Measurements from ENCODE around the gene GPR143. TPM values are rescaled to one million over a fixed set of nuclear protein-coding genes. Genes with fewer than 3 reads are reported as not detected.

GPR143 gene
- total and polyA plus RNA-seq, 12 donors: 0.27 to 2.2 (median 1.3) TPM

GRCh38 chrX:9790866-9791265 is 25.2 kb upstream of the GPR143 start:
- intact Hi-C loops (cut with DNase I): no loop called here
- Histone ChIP-seq H3K4me1 (replicated peaks in 1 of 2) (no peaks in the 10 kb centered on the region), H3K27me3 (peaks cover 22% of the 10 kb centered on the region), H3K4me3 (no peak overlapping the region), H3K36me3 (replicated peaks in 1 of 2) (no peaks in the 10 kb centered on the region), H3K27ac (no peak overlapping the region), H3K9me3 (replicated peaks in 1 of 3) (no peaks in the 10 kb centered on the region)
- 82 to 90% (median 85%) methylated on average over 6 of the region's 6 CpGs for WGBS, 4 donors
- DNase-seq: no peak
- TF ChIP-seq POLR2A (IDR thresholded peaks at IDR 0.05) (no peak), CTCF (IDR thresholded peaks at IDR 0.05) (no peak)

GRCh38 chrX:9789555-9789954 is 23.9 kb upstream of the GPR143 start:
- WGBS, 4 donors: 45 to 81% (median 67%) methylated on average over 1 to 5 of the region's 5 CpGs
- Histone ChIP-seq H3K4me3 (no peak overlapping the region), H3K9me3 (replicated peaks in 1 of 3) (no peaks in the 10 kb centered on the region), H3K36me3 (replicated peaks in 1 of 2) (no peaks in the 10 kb centered on the region), H3K27me3 (peaks cover 34% of the 10 kb centered on the region), H3K4me1 (replicated peaks in 1 of 2) (no peaks in the 10 kb centered on the region), H3K27ac (no peak overlapping the region)
- intact Hi-C loops (cut with DNase I): no loop called here
- DNase-seq: no peak
- TF ChIP-seq POLR2A (IDR thresholded peaks at IDR 0.05): no peak

GRCh38 chrX:9788911-9789310 is 23.3 kb upstream of the GPR143 start:
- no peaks in the 10 kb centered on the region for H3K9me3 ChIP-seq (replicated peaks in 1 of 3)
- WGBS, 4 donors: 27 to 57% (median 40%) methylated on average over 2 of the region's 2 CpGs
- peaks cover 34% of the 10 kb centered on the region for H3K27me3 ChIP-seq
- intact Hi-C loops (cut with DNase I): no loop called here
- H3K4me3 ChIP-seq: no peak overlapping the region
- no peak for DNase-seq
- TF ChIP-seq CTCF (IDR thresholded peaks at IDR 0.05) (no peak), POLR2A (IDR thresholded peaks at IDR 0.05) (no peak)
- no peaks in the 10 kb centered on the region for H3K4me1 ChIP-seq (replicated peaks in 1 of 2)
- no peak overlapping the region for H3K27ac ChIP-seq
- no peaks in the 10 kb centered on the region for H3K36me3 ChIP-seq (replicated peaks in 1 of 2)

- no peaks in the 10 kb centered on the region for H3K36me3 ChIP-seq (replicated peaks in 1 of 2)
- H3K27ac ChIP-seq: peak overlapping the region in 1 of 5 donors; percentile 45
- TF ChIP-seq POLR2A (IDR thresholded peaks at IDR 0.05): no peak
- TF ChIP-seq CTCF (IDR thresholded peaks at IDR 0.05): no peak
- DNase-seq: peak in 3 of 7 donors; percentile 5 to 16 (median 15)
- 8 to 28% (median 13%) methylated on average over 7 to 45 of the region's 45 CpGs for WGBS, 4 donors
- H3K27me3 ChIP-seq: peaks cover 34% of the 10 kb centered on the region
- H3K9me3 ChIP-seq (replicated peaks in 1 of 3): no peaks in the 10 kb centered on the region
- H3K4me1 ChIP-seq (replicated peaks in 1 of 2): no peaks in the 10 kb centered on the region
- intact Hi-C loops (cut with DNase I): no loop called here
- H3K4me3 ChIP-seq: peak overlapping the region in 2 of 4 donors; percentile 9 to 57
Observed at GRCh38 chrX:9786798-9787635, 21.4 kb upstream of the GPR143 start.

All from adrenal gland (tissue), 12 donors.